Adrenal gland (tissue), 5 donors: Measurements from ENCODE around the gene TSC22D2.

Experiments
- POLR2A ChIP-seq, 2 donors: fragments of 450-650 bp; IDR thresholded peaks; one replicate each; pipeline ENCODE4 v1.6.1; 2017; ENCODE audit warnings: antibody characterized with exemption in 2 of 2, mild to moderate bottlenecking in 2 of 2, moderate library complexity in 1 of 2
- TF ChIP-seq, protein P1 (sequence below), 6 experiments: fragments of 450-650 bp in 4 of 6; fragments of 200-600 bp in 2 of 6; sonication (generic) in 1 of 6; IDR thresholded peaks; 1 replicate in 5 of 6; 2 replicates in 1 of 6; pipeline versions ENCODE4 v1.5.1 to v1.8.0; 2016 to 2021; ENCODE audit warnings: antibody characterized with exemption in 6 of 6, mild to moderate bottlenecking in 2 of 6, moderate library complexity in 1 of 6
- donor health status: DM: no; HTN: no; CAD: no.

DNA sequence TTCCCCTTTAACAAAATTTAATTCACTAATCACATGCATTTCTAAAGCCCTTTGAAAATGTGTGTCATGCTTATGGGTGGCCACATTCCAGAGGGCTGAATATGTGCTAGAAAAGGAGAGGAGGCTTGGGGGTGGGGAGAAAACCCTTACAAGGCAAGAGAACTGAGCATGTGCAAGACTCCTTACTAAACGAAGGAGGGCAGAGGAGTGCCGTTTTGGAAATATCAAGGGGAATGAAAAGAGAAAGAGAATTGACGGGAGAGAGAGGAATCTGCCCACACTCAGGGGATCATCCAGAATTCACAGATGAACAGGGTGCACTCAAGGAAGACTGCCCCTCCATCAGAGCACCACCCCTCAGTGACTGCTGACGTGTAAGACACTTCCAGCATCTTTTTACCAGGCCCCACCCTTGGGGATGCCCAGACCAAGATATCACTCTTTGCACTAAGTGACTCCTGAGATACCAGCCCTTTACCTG is 37.9 kb upstream of the TSC22D2 start:
- TF ChIP-seq, protein P1, sequence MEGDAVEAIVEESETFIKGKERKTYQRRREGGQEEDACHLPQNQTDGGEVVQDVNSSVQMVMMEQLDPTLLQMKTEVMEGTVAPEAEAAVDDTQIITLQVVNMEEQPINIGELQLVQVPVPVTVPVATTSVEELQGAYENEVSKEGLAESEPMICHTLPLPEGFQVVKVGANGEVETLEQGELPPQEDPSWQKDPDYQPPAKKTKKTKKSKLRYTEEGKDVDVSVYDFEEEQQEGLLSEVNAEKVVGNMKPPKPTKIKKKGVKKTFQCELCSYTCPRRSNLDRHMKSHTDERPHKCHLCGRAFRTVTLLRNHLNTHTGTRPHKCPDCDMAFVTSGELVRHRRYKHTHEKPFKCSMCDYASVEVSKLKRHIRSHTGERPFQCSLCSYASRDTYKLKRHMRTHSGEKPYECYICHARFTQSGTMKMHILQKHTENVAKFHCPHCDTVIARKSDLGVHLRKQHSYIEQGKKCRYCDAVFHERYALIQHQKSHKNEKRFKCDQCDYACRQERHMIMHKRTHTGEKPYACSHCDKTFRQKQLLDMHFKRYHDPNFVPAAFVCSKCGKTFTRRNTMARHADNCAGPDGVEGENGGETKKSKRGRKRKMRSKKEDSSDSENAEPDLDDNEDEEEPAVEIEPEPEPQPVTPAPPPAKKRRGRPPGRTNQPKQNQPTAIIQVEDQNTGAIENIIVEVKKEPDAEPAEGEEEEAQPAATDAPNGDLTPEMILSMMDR (IDR thresholded peaks at IDR 0.05) = peak in 3 of 6 experiments; percentile 13 to 30 (median 21)
- TF ChIP-seq POLR2A (IDR thresholded peaks at IDR 0.05) = peak in 1 of 2 donors; percentile 63
